Measurements from ENCODE around the gene VAMP3.

DNA sequence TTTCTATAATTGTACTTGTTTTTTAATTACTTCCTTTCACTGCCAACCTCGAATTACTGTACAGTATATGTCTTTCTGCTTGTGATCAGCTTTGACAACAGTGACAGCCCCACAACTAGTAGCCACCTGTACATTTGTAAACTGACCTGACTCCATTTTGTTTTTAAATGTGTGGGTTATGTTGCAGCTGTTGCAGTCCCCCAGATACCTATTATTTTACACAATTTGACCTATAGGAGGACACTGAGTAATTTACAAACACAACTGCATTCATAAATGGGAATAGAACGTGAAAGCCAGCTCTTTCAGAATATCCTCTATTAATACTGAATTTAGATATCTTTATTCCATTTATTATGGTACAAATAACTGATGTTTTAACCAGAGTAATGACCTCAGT lies 2.5 kb upstream of the VAMP3 start:
- TF ChIP-seq CTCF (conservative IDR thresholded peaks at IDR 0.05; ENCODE audit: low read length) (0 out of 2 replicates have a peak, but pooled peaks have one; percentile 9), EZH2phosphoT487 (IDR thresholded peaks at IDR 0.05; ENCODE audit: borderline replicate concordance) (no peak)
